ENCODE results near the gene MBD5.

MBD5 gene

GRCh38 chr2:148515976-148516375 is 495.1 kb downstream of the MBD5 start:
- DNase-seq (ENCODE audit: low spot score) (no peak), ATAC-seq (ENCODE audit: low read depth) (no peak)
- no peaks in the 10 kb centered on the region for H3K27me3 ChIP-seq (ENCODE audit: insufficient read depth, poor library complexity, severe bottlenecking)
- H3K27ac ChIP-seq (ENCODE audit: poor library complexity, severe bottlenecking) = no peak overlapping the region
- H3K36me3 ChIP-seq (ENCODE audit: low read depth) = no peaks in the 10 kb centered on the region
- TF ChIP-seq CTCF (IDR thresholded peaks at IDR 0.05; ENCODE audit: poor library complexity, severe bottlenecking) = no peak
- H3K4me3 ChIP-seq (ENCODE audit: severe bottlenecking) = no peak overlapping the region
- no peaks in the 10 kb centered on the region for H3K4me1 ChIP-seq (ENCODE audit: insufficient read depth, poor library complexity, severe bottlenecking)
- H3K9me3 ChIP-seq (ENCODE audit: severe bottlenecking) = no peaks in the 10 kb centered on the region

GRCh38 chr2:148517296-148517695 is 496.4 kb downstream of the MBD5 start:
- Histone ChIP-seq H3K9me3 (ENCODE audit: severe bottlenecking) (no peaks in the 10 kb centered on the region), H3K4me3 (ENCODE audit: severe bottlenecking) (no peak overlapping the region), H3K4me1 (ENCODE audit: insufficient read depth, poor library complexity, severe bottlenecking) (no peaks in the 10 kb centered on the region), H3K27me3 (ENCODE audit: insufficient read depth, poor library complexity, severe bottlenecking) (no peaks in the 10 kb centered on the region), H3K27ac (ENCODE audit: poor library complexity, severe bottlenecking) (no peak overlapping the region), H3K36me3 (ENCODE audit: low read depth) (no peaks in the 10 kb centered on the region)
- ATAC-seq (ENCODE audit: low read depth) (no peak), DNase-seq (ENCODE audit: low spot score) (no peak)
- no peak for TF ChIP-seq CTCF (IDR thresholded peaks at IDR 0.05; ENCODE audit: poor library complexity, severe bottlenecking)

GRCh38 chr2:148517822-148518221 is 496.9 kb downstream of the MBD5 start:
- Histone ChIP-seq H3K27ac (ENCODE audit: poor library complexity, severe bottlenecking) (no peak overlapping the region), H3K36me3 (ENCODE audit: low read depth) (no peaks in the 10 kb centered on the region), H3K4me1 (ENCODE audit: insufficient read depth, poor library complexity, severe bottlenecking) (no peaks in the 10 kb centered on the region), H3K4me3 (ENCODE audit: severe bottlenecking) (no peak overlapping the region), H3K27me3 (ENCODE audit: insufficient read depth, poor library complexity, severe bottlenecking) (no peaks in the 10 kb centered on the region), H3K9me3 (ENCODE audit: severe bottlenecking) (no peaks in the 10 kb centered on the region)
- DNase-seq (ENCODE audit: low spot score) = no peak
- TF ChIP-seq CTCF (IDR thresholded peaks at IDR 0.05; ENCODE audit: poor library complexity, severe bottlenecking) = no peak
- ATAC-seq (ENCODE audit: low read depth) = no peak

GRCh38 chr2:148519013-148519412 is 498.1 kb downstream of the MBD5 start:
- Histone ChIP-seq H3K27me3 (ENCODE audit: insufficient read depth, poor library complexity, severe bottlenecking) (no peaks in the 10 kb centered on the region), H3K9me3 (ENCODE audit: severe bottlenecking) (no peaks in the 10 kb centered on the region), H3K4me1 (ENCODE audit: insufficient read depth, poor library complexity, severe bottlenecking) (no peaks in the 10 kb centered on the region), H3K36me3 (ENCODE audit: low read depth) (no peaks in the 10 kb centered on the region), H3K27ac (ENCODE audit: poor library complexity, severe bottlenecking) (no peak overlapping the region), H3K4me3 (ENCODE audit: severe bottlenecking) (no peak overlapping the region)
- TF ChIP-seq CTCF (IDR thresholded peaks at IDR 0.05; ENCODE audit: poor library complexity, severe bottlenecking) = no peak
- no peak for DNase-seq (ENCODE audit: low spot score)
- no peak for ATAC-seq (ENCODE audit: low read depth)

- DNase-seq (ENCODE audit: low spot score) (no peak), ATAC-seq (ENCODE audit: low read depth) (no peak)
- H3K27ac ChIP-seq (ENCODE audit: poor library complexity, severe bottlenecking) = no peak overlapping the region
- H3K9me3 ChIP-seq (ENCODE audit: severe bottlenecking) = no peaks in the 10 kb centered on the region
- no peaks in the 10 kb centered on the region for H3K4me1 ChIP-seq (ENCODE audit: insufficient read depth, poor library complexity, severe bottlenecking)
- no peaks in the 10 kb centered on the region for H3K36me3 ChIP-seq (ENCODE audit: low read depth)
- TF ChIP-seq CTCF (IDR thresholded peaks at IDR 0.05; ENCODE audit: poor library complexity, severe bottlenecking) = no peak
- no peaks in the 10 kb centered on the region for H3K27me3 ChIP-seq (ENCODE audit: insufficient read depth, poor library complexity, severe bottlenecking)
- no peak overlapping the region for H3K4me3 ChIP-seq (ENCODE audit: severe bottlenecking)
These were observed 500.3 kb downstream of the MBD5 start for GRCh38 chr2:148521181-148521580.

Measured in RWPE2 (cell line).